GM12891 (cell line): ENCODE results near the gene SRPK3.

Experiments
- POLR2A ChIP-seq: IDR thresholded peaks from 2 replicates; pipeline ENCODE4 v1.6.1; 2011; ENCODE audit warnings: low read depth, low read length, control low read depth
- POLR2AphosphoS5 ChIP-seq: IDR thresholded peaks from 2 replicates; pipeline ENCODE4 v1.6.1; 2011; ENCODE audit warnings: low read depth, low read length, control low read depth
- SPI1 ChIP-seq: IDR thresholded peaks from 2 replicates; pipeline ENCODE4 v1.6.1; 2011; ENCODE audit warnings: low read depth, low read length, control low read depth
- TAF1 ChIP-seq: IDR thresholded peaks from 2 replicates; pipeline ENCODE4 v1.6.1; 2011; ENCODE audit warnings: low read depth, low read length, control low read depth

DNA sequence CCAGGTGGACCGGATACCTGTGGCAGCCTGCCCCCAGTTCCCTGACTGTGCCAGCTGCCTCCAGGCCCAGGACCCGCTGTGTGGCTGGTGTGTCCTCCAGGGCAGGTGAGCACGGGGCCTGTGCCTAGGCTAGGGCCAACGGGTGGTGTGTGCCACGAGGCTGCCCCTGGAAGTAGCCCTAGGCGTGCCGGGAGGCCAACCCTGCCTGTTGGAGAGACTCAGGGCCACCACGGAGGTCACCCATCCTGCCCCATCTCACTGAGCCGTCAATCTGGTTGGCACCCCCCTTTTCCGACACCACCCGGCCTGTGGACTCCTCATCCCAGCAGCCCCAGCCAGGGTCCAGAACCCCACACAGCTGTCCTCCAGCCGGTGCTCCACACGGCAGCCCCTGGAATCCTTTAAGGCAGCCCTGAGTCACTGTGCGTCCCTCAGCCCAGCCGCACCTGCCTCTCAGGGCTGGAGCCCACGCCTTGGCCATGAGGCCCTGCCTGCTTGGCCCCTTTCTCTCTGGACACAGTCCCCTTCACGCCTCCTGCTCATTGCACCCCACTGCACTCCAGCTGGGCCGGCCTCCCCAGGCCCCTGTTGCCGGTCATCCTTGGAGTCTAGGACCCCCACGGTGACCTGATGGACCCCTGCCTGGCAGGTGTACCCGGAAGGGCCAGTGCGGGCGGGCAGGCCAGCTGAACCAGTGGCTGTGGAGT lies 11.5 kb upstream of the SRPK3 start:
- TF ChIP-seq SPI1 (no peak), TAF1 (no peak), POLR2AphosphoS5 (no peak), POLR2A (no peak)
